HG03025 (cell line): ENCODE results near the gene FAM20C.

Experiments used
- ATAC-seq: cut with Tn5 transposase; IDR thresholded peaks from one replicate; pipeline ENCODE4 v1.9.1; 2021; ENCODE audit warnings: mild to moderate bottlenecking, moderate library complexity; ENCODE audit not compliant: unreplicated experiment, low FRiP score

The FAM20C gene

DNA sequence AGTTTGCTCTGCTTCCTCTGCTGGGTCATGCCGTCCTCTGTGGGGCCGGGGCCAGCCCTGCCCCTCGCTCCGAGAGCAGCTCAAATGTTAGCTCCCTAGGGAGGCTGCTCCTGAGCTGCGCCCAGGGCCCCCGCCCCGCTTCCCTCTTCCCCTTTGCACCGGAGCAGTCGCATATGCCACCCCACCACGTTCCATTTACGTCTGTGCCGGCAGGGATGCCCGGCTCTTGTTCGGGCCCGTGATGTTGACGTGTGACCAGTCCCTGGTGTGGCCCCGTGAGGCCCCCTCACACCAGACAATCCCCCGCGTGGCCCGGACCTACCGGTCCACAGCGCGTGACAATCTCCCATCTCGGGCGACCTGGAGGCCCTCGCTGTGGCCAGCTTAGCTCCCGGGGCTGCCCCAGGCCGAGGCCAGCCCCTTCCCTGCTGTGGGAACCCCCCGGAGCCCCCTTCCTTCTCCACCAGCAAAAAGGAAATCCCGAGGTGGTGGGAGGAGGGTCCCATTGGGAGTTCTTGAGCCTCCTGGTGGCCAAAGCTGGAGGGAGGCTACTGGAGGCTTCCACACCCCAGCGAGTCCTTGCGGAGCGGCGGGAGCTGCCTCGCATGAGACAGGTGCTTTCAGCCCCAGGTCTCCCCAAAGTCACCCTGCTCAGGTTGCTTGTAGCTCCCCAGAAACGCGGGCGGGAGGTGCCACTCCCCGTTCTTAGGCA is 15.2 kb downstream of the FAM20C start:
- no peak for ATAC-seq

DNA sequence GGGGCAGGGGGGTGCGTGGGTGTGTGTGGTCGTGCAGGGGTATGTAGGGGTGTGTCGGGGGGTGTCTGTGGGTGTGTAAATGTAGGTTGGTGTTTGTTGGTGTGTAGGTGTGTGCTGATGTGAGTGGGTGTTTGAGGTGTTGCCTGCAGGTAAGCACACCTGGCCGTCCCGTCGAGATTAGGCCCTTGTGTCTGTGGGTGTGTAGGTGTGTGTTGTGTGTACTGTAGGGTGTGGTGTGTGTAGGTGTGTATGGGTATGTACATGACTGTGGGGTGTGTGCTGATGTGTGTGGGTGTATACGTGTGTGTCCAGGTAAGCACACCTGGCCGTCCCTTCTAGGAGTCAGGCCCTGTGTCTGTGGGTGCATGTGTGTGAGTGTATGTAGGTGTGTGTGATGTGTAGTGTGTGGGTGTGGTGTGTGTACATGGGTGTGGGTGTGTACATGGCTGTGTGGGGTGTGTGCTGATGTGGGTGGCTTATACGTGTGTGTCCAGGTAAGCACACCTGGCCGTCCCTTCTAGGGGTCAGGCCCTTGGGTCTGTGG is 15.8 kb downstream of the FAM20C start:
- ATAC-seq, result no peak

DNA sequence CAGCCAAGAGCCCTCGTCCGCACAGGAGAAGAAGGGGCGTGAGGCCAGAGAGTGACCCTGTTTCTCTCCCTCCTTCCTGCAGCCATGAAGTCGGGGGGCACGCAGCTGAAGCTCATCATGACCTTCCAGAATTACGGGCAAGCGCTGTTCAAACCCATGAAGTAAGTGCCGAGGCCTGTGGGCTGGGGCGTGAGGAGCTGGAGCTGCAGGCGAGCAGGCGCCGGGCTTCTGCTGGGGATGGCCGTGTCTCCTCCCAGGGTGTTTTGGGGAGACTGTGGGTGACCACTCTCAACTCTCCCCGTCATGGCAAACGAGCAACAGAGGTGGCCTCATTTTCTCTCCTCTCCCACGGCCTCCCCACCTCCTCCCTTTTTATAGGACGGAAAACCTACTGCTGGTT is 16.4 kb downstream of the FAM20C start:
- ATAC-seq, result no peak

- no peak for ATAC-seq
These were observed 17.0 kb downstream of the FAM20C start for GRCh38 chr7:209416-209815.

- no peak for ATAC-seq
These were observed 17.5 kb downstream of the FAM20C start for GRCh38 chr7:209906-210305.

DNA sequence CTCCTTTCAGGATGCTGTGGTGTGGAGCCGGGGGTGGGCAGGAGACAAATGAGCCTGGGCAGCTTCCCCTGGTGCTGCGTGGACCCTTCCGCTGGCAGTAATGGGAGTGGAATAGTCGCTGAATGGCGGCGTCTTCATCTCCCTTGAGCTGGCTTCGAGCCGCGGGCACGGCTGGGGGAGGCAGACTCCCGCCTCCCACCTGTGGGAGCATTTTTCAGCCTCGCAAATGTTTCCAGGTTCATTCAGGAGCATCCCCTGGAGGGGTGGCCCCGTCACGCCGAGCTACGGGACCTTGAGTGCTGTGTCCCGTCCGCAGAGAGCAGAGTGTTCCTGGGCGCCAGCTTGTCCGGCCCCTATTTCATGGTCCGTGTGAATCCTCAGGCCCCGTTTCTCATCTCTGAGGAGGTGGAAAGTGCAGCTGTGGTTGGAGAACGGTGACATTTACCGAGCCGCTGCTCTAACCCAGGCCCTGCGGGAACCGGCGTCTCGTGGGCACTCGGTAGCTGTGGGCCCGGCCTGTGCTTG is 18.1 kb downstream of the FAM20C start:
- ATAC-seq, result no peak

DNA sequence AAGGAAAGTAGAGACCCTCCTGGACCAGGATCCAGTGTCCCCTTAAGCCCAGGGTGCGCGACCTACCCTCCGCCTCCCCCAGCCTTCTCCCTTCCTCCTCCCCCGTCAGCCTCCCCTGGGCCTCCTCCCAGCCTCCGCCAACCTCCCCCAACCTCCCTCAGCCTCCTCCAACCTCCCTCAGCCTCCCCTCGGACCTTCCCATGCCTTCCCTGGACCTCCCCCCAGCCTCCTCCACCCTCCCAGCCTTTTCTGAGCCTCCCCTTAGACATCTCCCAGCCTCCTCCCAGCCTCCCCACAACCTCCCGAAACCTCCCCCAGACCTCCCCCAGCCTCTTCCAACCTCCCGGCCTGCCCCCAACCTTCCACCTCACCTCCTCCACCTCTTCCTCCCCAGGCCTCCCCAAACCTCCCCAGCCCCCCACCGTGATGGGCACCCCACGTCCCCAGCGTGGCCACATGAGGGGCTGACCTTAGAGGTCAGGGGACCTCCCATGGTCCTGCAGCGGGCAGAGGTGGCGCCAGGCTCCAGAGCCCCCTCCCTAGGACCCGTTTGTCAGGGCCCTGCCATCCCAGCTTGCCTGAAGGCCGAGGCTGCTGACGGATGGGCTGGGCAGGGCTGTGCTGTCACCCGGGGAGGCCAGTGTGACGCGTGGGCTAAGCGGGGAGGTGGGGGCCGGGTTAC is 18.8 kb downstream of the FAM20C start:
- ATAC-seq, result no peak

- ATAC-seq, result no peak
These were observed 19.3 kb downstream of the FAM20C start for GRCh38 chr7:211715-212058.

DNA sequence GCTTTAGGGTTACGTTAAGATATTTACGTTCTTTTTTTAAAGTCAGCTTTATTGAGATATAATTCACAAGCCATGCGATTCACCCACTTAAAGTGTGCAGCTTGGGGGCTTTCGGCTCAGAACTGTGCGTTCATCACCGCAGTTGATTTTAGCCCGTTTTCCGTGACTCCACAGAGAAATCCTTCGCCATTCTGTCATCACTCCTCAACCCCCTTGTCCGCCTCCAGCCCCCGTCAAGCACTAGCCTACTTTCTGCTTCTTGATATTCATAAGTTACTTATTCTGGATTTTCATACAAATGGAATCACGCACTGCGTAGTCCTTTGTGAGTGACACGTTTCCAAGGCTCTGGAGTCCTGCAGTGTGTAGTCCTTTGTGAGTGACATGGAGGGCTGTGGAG is 20.4 kb downstream of the FAM20C start:
- ATAC-seq, result no peak

DNA sequence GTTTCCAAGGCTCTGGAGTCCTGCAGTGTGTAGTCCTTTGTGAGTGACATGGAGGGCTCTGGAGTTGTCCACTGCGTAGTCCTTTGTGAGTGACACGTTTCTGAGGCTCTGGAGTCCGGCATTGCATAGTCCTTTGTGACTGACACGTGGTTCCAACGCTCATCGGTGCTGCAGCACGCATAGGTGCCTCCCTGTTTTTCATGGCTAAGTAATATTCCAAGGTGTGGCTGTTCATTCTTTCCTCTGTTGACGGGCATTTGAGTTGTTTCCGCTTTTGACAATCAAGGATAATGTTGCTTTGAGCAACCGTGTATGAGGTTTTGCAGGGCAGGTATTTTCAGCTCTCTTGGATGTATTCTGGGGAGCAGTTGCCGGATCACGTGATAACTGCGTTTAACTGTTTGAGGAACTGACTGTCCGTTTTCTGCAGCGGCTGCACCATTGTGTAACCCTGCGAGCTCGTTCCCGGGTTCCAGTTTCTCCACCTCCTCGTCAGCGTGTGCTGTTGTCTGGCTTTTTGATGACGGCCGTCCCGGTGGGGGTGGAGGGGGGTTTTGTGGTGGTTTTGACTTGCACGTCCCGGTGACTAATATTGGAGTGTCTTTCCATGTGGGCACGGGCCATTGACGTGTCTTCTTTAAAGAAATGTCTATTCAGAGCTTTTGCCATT is 21.1 kb downstream of the FAM20C start:
- ATAC-seq, result no peak

- no peak for ATAC-seq
These were observed 22.2 kb downstream of the FAM20C start for GRCh38 chr7:214410-215212.

DNA sequence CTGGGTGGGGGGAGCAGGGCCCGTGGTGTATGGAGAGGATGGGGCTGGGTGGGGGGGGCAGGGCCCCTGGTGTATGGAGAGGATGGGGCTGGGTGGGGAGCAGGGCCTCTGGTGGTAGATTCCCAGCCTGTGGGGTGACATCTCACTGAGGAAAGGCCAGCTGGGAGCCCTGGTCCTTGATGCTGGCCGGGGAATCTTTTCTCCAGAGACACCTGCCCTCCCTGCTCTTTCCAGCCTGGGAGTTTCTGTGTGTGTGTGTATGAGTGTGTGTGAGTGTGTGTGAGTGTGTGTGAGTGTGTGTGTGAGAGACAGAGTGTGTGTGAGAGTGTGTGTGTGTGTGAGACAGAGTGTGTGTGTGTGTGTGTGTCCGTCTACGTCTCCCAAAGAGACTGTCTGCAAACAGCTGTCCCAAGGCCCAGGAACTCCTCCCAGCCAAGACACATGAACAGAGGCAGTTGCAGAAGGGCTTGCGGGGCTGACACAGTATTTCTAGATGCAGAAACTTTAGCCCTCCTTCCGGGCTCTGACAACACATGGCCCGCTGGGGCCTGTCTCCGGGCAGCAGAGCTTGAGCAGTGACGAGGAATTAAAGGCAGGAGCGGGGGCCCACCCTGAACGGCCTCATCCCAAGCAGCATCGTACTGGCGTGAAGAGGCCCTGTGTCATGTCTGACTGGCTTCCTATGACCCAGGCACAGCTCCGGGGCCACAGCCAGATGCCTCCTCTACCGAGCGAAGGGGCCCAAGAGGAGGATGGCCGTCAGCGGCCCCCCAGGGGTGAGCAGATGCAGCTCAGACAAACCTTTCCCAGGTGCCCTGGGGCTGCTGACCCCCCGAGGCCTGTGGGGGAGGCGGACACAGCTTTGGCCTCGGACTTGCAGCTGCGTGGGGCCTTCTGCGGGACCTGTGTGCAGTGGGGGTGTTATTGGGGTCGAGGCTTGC is 24.3 kb downstream of the FAM20C start:
- no peak for ATAC-seq

DNA sequence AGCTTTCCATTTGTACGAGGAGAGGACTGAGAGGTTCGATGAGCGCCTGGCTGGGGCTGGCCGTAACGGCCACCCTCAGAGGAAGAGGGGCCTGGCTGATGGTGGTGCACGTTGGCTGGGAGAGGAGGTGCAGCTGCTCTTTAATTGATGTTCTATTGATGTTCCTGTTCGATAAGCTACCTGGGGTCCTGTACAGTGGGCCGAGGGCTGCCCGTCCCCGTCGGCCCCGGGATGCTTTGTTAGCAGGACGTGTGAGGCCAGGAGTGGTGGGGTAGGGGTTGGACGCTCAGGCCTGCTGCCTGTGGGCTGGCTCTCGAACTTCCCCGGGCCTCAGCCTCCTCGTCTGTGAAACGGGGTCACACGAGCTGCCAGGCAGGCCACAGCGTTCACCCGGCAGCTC is 25.4 kb downstream of the FAM20C start:
- no peak for ATAC-seq

DNA sequence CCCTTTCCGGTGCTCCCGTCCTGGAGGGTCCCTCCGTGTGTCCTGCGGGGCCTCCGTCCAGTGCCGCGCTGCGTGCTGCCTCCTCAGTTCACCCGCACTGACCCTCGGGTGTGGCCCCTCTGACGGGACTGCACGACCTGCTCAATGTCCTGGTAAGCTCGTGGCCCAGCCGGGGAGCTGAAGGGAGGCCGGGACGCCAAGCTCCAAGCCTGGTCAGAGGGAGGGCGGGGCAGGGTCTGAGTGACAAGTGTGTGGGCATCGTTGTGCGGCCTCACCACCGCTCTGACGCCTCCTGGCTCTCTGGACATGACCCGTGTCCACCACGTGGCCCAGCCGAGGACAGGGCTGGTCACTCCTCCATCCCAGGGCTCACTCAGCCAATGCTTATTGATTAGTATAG is 25.9 kb downstream of the FAM20C start:
- no peak for ATAC-seq

DNA sequence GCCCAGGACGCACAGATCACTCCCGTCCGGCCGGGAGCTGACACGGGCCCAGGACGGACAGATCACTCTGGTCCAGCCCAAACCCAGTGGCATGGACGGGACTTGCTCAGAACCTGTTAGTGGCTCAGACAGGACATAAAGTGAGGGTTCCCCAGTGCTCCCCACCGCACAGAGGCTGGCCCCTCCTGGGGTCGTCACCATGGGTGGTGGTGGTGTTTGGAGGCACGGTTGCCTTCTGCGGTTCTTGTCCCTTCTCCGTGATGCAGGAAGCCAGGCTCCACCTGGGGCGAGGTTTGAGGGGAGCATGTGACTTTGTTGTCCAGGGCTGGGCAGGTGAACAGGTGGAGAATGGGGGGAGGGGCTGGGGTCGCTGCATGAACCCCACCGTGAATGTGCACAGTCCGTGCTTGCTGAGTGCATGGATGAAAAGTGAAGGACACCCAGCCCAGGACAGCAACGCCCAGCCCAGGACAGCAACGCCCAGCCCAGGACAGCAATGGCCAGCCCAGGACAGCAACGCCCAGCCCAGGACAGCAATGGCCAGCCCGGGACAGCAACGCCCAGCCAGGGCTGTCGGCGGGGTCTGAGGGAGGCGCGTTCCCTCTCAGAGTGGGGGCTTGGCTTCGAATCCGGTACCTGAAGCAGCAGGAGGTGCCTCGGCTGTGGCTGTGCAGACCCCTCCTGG is 26.7 kb downstream of the FAM20C start:
- ATAC-seq, result no peak

DNA sequence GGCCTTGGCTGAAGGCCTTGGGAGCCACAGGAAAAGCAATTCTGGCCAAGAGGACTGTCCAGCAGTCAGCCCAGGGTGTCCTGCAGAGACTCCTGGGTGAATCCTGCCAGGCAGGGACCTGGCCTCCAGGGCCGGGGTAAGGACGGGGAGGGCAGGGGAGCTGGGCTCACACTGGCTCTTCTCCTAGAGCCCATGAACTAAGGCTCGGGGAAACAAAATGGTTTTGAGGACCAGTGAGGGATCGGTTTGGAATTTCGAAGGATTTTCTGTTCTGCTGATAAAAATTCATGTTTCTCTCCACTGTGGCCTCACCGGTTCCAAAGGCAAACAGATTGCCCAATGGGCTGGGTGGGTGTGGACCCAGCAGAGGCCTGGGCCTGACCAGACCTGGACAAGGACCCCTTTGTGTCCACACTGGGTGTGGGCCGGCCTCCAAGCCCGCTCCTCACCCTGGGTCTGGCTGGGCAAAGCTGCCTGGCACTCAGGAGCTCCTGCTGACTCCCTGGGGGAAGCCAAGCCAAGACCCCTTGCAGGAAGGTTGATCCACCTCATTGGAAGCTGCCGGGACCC is 27.3 kb downstream of the FAM20C start:
- ATAC-seq, result no peak

DNA sequence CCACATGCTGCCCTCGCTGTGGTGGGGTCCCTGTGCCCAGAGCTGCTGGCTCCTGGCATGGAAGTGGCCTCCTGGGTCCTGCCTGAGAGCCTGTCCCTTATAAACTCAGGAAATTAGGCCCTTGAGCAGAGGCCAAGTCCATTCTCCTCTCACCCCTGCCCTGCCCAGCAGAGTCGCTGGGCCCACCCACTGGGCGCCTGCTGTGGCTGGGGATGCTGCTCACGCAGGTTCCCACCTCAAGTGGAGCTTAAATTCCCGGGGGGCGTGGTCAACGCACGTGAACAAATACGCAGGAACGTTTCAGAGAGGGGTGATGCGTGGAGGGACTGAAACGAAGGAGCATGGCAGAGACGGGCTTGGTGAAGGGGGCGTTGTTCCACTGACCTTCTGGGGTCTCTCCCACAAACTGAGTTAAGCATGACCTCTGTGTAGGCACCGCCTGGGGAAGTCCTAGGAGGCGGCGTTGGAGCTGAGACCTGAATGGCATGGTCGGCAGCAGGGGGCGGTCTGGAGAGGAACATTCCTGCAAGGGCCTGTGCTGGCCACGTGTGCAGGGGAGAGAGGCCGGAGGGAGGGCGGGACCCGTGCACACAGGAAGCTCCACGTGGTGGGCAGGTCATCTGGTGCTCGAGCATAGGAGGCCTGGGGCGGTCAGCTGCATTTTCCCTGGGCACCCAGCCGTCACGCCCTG is 27.9 kb downstream of the FAM20C start:
- no peak for ATAC-seq
